Heart left ventricle (tissue), 13 donors: ENCODE data around the gene TPRX1.

Experiments used
- POLR2A ChIP-seq, 2 donors: fragments of 450-650 bp; IDR thresholded peaks; one replicate each; pipeline ENCODE4 v1.6.1; 2017; ENCODE audit warnings: antibody characterized with exemption in 2 of 2, mild to moderate bottlenecking in 2 of 2, moderate library complexity in 2 of 2
- TF ChIP-seq, protein P1 (sequence below), 12 donors: fragments of 200-600 bp; sonication (generic) in 4 of 12; IDR thresholded peaks; one replicate each; pipeline versions ENCODE4 v1.5.0 to v1.8.0; 2018 to 2022; ENCODE audit warnings: antibody characterized with exemption in 12 of 12, mild to moderate bottlenecking in 5 of 12
- donor health status: ischemic (EF 13 %, LVEDD 7.1; RV severe dilation, severe dysfunction).
- donor health status: DM: no; HTN: yes; CAD: no.
- donor health status: DM: no; HTN: no; CAD: no.
- donor health status: ischemic (EF 25% LVEDD 6.9; RV normal size, moderate dysfunction).
- donor health status: ischemic (EF 25% LVEDD 5.7; RV mildly dilated, moderate dysfunction).
- donor health status: ischemic (EF 35%, LVEDD 5.7; RV mildly dilated, moderate dysfunction).
- donor health status: nonischemic (EF 11% LVEDD 7.7; RV severe dilation, severe dysfunction).
- donor health status: DM: yes; HTN: yes; CAD: no.
- donor health status: PGD.
- donor health status: ischemic (EF 29% LVEDD 5.4; RV normal size, mild dysfunction).
- donor health status: nonischemic (EF 23%, LVEDD 6.1; RV moderate dilation, normal function).

DNA sequence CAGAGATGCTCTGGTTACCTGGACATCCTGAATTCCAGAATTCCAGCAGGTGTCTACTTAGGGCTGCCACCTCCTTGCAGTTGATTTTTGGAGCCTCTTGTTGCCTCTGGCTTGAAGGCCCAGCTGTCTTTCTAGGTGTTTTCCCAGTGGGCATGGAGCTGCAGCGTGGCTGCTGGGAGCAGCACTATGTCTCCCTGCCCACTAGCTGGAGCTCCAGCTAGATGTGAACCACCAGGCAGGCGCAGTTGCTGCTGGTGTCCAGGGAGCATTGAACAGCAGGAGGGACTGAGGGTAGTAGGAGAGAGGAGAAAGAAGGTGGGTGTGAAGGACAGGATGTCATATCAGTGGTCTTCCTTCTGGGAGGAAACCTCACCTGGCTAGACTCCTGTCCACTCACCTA lies 35.7 kb downstream of the TPRX1 start:
- TF ChIP-seq POLR2A (IDR thresholded peaks at IDR 0.05), result no peak
- TF ChIP-seq, protein P1, sequence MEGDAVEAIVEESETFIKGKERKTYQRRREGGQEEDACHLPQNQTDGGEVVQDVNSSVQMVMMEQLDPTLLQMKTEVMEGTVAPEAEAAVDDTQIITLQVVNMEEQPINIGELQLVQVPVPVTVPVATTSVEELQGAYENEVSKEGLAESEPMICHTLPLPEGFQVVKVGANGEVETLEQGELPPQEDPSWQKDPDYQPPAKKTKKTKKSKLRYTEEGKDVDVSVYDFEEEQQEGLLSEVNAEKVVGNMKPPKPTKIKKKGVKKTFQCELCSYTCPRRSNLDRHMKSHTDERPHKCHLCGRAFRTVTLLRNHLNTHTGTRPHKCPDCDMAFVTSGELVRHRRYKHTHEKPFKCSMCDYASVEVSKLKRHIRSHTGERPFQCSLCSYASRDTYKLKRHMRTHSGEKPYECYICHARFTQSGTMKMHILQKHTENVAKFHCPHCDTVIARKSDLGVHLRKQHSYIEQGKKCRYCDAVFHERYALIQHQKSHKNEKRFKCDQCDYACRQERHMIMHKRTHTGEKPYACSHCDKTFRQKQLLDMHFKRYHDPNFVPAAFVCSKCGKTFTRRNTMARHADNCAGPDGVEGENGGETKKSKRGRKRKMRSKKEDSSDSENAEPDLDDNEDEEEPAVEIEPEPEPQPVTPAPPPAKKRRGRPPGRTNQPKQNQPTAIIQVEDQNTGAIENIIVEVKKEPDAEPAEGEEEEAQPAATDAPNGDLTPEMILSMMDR (IDR thresholded peaks at IDR 0.05), result no peak
